ENCODE measurements around the gene ACD. TPM values are rescaled to one million over a fixed set of nuclear protein-coding genes. Genes with fewer than 3 reads are reported as not detected.

Gene ACD
- total and polyA plus RNA-seq, 2 of the 8 experiments (the other 6 are each of a cell fraction or from before 2014, with no cell fraction given): 34.8 to 58.0 TPM

DNA sequence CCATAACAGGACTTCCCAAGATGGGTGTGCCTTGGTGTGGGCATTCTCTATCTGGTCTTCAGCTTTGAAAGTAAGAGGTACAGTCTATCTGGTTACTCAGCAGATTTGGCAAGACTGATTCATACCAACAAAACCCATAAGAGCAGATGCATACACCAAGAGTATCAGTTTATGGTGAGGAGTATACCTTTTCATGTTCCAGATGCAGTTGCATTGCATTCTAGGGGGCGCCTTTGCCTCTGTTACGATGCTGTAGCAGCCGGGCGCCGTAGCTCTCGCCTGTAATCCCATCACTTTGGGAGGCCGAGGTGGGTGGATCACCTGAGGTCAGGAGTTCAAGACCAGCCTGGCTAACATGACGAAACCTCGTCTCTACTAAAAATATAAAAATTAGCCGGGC is 46.3 kb downstream of the ACD start:
- Histone ChIP-seq H4K91ac (replicated peaks; ENCODE audit: insufficient read length, low read length) (no peak overlapping the region), H2AFZ (ENCODE audit: low read length) (no peak overlapping the region)
- TF ChIP-seq SIRT6 (IDR thresholded peaks at IDR 0.05; ENCODE audit: low read length): no peak
- TF ChIP-seq CTCF (IDR thresholded peaks at IDR 0.05; ENCODE audit: control extremely low read depth in 1 of 3, insufficient read depth in 1 of 3, low read depth in 1 of 3, low read length in 3 of 3): peak; percentile 49 to 73 (median 57)
- TF ChIP-seq, protein P1, sequence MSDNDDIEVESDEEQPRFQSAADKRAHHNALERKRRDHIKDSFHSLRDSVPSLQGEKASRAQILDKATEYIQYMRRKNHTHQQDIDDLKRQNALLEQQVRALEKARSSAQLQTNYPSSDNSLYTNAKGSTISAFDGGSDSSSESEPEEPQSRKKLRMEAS (IDR thresholded peaks at IDR 0.05): no peak
- 0 out of 2 replicates have a peak, but pooled peaks have one; percentile 31 for TF ChIP-seq KDM1A (IDR thresholded peaks at IDR 0.05; ENCODE audit: borderline replicate concordance, low read length)
- no peak for TF ChIP-seq BCL11A (IDR thresholded peaks at IDR 0.05; ENCODE audit: low read depth in 2 of 2, low read length in 2 of 2)
- TF ChIP-seq JUN (IDR thresholded peaks at IDR 0.05; ENCODE audit: low read depth, low read length): no peak
- TF ChIP-seq CEBPB (IDR thresholded peaks at IDR 0.05; ENCODE audit: low read depth, low read length): no peak
- TF ChIP-seq RFX5 (IDR thresholded peaks at IDR 0.05; ENCODE audit: borderline replicate concordance, low read depth, low read length): no peak
- no peak for TF ChIP-seq PHF8 (conservative IDR thresholded peaks at IDR 0.05; ENCODE audit: low read depth, low read length)
- no peak for TF ChIP-seq POLR2A (IDR thresholded peaks at IDR 0.05; ENCODE audit: control extremely low read depth in 1 of 2, low read depth in 2 of 2, low read length in 2 of 2)
- peak; percentile 18 to 35; a peak in 3 of 4 replicates for TF ChIP-seq RAD21 (IDR thresholded peaks at IDR 0.05 in 1 of 2, conservative IDR thresholded peaks at IDR 0.05 in 1 of 2; ENCODE audit: low read depth in 2 of 2, low read length in 2 of 2)

More for the DNA sequence above, 46.3 kb downstream of the ACD start:
- Histone ChIP-seq H3K4me1 (replicated peaks in 1 of 4; ENCODE audit: control insufficient read depth in 3 of 4, insufficient read depth in 4 of 4, low read length in 3 of 4) (no peaks in the 10 kb centered on the region), H3K27ac (ENCODE audit: low read depth, low read length) (no peak overlapping the region), H4K8ac (ENCODE audit: extremely low read depth, insufficient read depth, low read length) (no peak overlapping the region), H2BK120ac (replicated peaks; ENCODE audit: low read depth, low read length) (no peak overlapping the region), H3K23ac (ENCODE audit: insufficient read length) (no peak overlapping the region), H2BK5ac (ENCODE audit: low read depth, low read length) (no peak overlapping the region), H2AK5ac (ENCODE audit: low read depth, low read length) (no peak overlapping the region), H3K4me3 (ENCODE audit: extremely low read depth in 1 of 4, insufficient read depth in 2 of 4, low read depth in 3 of 4, low read length in 4 of 4) (no peak overlapping the region), H3K27me3 (replicated peaks in 1 of 4; ENCODE audit: control insufficient read depth in 3 of 4, extremely low read depth in 1 of 4, insufficient read depth in 3 of 4, low read length in 3 of 4) (no peaks in the 10 kb centered on the region), H4K20me1 (replicated peaks in 1 of 2; ENCODE audit: control insufficient read depth in 1 of 2, insufficient read depth in 2 of 2, low read length in 2 of 2) (peaks cover 0 to 4% of the 10 kb centered on the region in 2 experiments), H3K9me3 (ENCODE audit: insufficient read depth in 2 of 2, low read depth in 1 of 2, low read length in 1 of 2) (no peaks in the 10 kb centered on the region), H3K23me2 (ENCODE audit: low read depth, low read length) (no peaks in the 10 kb centered on the region), H2BK20ac (ENCODE audit: low read length) (no peak overlapping the region), H3K56ac (replicated peaks; ENCODE audit: insufficient read length, low read depth, low read length) (no peak overlapping the region), H3K79me2 (ENCODE audit: control insufficient read depth in 1 of 2, insufficient read depth in 2 of 2, low read length in 2 of 2) (peaks cover 0 to 9% of the 10 kb centered on the region in 2 experiments; a peak in 2 of 4 replicates), H3K18ac (ENCODE audit: extremely low read depth, low read length) (no peak overlapping the region), H4K5ac (ENCODE audit: insufficient read length, low read depth, low read length) (no peak overlapping the region), H3K14ac (ENCODE audit: insufficient read length) (no peak overlapping the region), H3K4ac (replicated peaks; ENCODE audit: insufficient read length, low read depth, low read length) (no peak overlapping the region), H2BK15ac (ENCODE audit: low read length) (no peak overlapping the region), H2BK12ac (ENCODE audit: low read depth, low read length) (no peak overlapping the region), H3K79me1 (ENCODE audit: low read depth, low read length) (no peaks in the 10 kb centered on the region; the same call in 1 of the 2 replicates), H3K4me2 (ENCODE audit: insufficient read depth in 1 of 2, low read depth in 2 of 2, low read length in 2 of 2) (no peak overlapping the region), H3K36me3 (ENCODE audit: control insufficient read depth in 2 of 4, insufficient read depth in 4 of 4, low read length in 3 of 4) (peaks cover 6 to 57% (median 25%) of the 10 kb centered on the region in 4 experiments; a peak in 7 of 8 replicates), H3K9ac (replicated peaks in 1 of 4; ENCODE audit: extremely low read depth in 1 of 4, low read depth in 3 of 4, low read length in 3 of 4) (no peak overlapping the region)
- 86% methylated on average over 10 of the region's 10 CpGs; no CpG with 5 or more reads in 1 of the 2 experiments for WGBS, 2 experiments (ENCODE audit: extremely low coverage in 1 of 2, insufficient coverage in 1 of 2, insufficient read length in 1 of 2, insufficient replicate concordance in 2 of 2, low coverage in 1 of 2, low lambda C conversion rate in 2 of 2, missing lambda C conversion rate in 1 of 2)
- CTCF ChIA-PET (ENCODE audit: partially characterized antibody): interaction anchor here (0.6 to 4.8 kb wide), 30 partner anchors 9 to 543 kb away, joined by 3 to 46 read pairs (median 5); partner anchors contain the start of genes CARMIL2 and CTCF
- POLR2A ChIA-PET (ENCODE audit: partially characterized antibody): interaction anchor here (1.2 to 1.6 kb wide), 3 partner anchors 8 to 53 kb away, joined by 3 read pairs; no protein-coding TSS in a partner anchor
- FAIRE-seq: no peak
- peak; percentile 15 to 73 for DNase-seq (ENCODE audit: low read depth in 1 of 2, low spot score in 2 of 2)
